OCI-LY7 (cell line): ENCODE data around the gene TLL2. TPM values are rescaled to one million over a fixed set of nuclear protein-coding genes. Genes with fewer than 3 reads are reported as not detected.

Experiments
- BruUV-seq: library from RNA; stranded (reverse); fragments of 400-500 nt; replicated peaks from 2 replicates; lab custom pipeline; 2021; lab: Mats Ljungman, UMichigan
- CTCF ChIA-PET: fragments of 300-600 bp; sonication (Branson Sonifier 250); formaldehyde crosslinking; loops from one replicate; lab custom pipeline; 2022; ENCODE audit warnings: antibody characterized with exemption; ENCODE audit not compliant: unreplicated experiment; lab: Charles Lee
- POLR2A ChIA-PET: fragments of 300-600 bp; sonication (Branson Sonifier 250); formaldehyde crosslinking; loops from one replicate; lab custom pipeline; 2022; ENCODE audit warnings: antibody characterized with exemption; lab: Charles Lee
- DNase-seq: peaks from one replicate; pipeline ENCODE4 v3.0.0-alpha.2; 2015; ENCODE audit warnings: low spot score
- H2AFZ ChIP-seq: fragments of 200-600 bp; sonication (generic), shearing (Covaris generic); 2 replicates; pipeline ENCODE4 v1.6.1; 2014; ENCODE audit warnings: mild to moderate bottlenecking, antibody characterized with exemption, low read length, moderate library complexity
- H3K27ac ChIP-seq: fragments of 200-600 bp; sonication (generic); 2 replicates; pipeline ENCODE4 v1.5.1; 2014; ENCODE audit warnings: mixed run types, low read depth, mild to moderate bottlenecking, moderate library complexity, low read length, inconsistent platforms; ENCODE audit not compliant: poor library complexity, severe bottlenecking
- H3K36me3 ChIP-seq: fragments of 200-600 bp; sonication (generic); 2 replicates; pipeline ENCODE4 v1.6.1; 2014; ENCODE audit warnings: mild to moderate bottlenecking, antibody characterized with exemption, low read length, moderate library complexity, mixed read lengths; ENCODE audit not compliant: insufficient read depth
- H3K4me1 ChIP-seq: fragments of 200-600 bp; sonication (generic); 2 replicates; pipeline ENCODE4 v1.5.1; 2014; ENCODE audit warnings: mild to moderate bottlenecking, low read length; ENCODE audit not compliant: insufficient read depth, poor library complexity, severe bottlenecking
- H3K4me2 ChIP-seq: fragments of 200-600 bp; sonication (generic); 2 replicates; pipeline ENCODE4 v1.6.1; 2014; ENCODE audit warnings: mild to moderate bottlenecking, low read length
- H3K4me3 ChIP-seq: fragments of 200-600 bp; sonication (generic); 2 replicates; pipeline ENCODE4 v1.5.1; 2014; ENCODE audit warnings: mild to moderate bottlenecking, low read depth, low read length; ENCODE audit not compliant: poor library complexity, severe bottlenecking
- H3K79me2 ChIP-seq: fragments of 200-600 bp; sonication (generic); 2 replicates; pipeline ENCODE4 v1.6.1; 2016; ENCODE audit warnings: low read depth, mild to moderate bottlenecking, low read length, moderate library complexity, mixed read lengths; ENCODE audit not compliant: insufficient read depth
- H3K9me2 ChIP-seq: fragments of 200-600 bp; sonication (generic); 2 replicates; pipeline ENCODE4 v1.6.1; 2016; ENCODE audit warnings: mild to moderate bottlenecking, low read length, mixed read lengths; ENCODE audit not compliant: insufficient read depth
- H3K9me3 ChIP-seq: fragments of 200-600 bp; sonication (generic); 2 replicates; pipeline ENCODE4 v1.6.1; 2014; ENCODE audit warnings: mild to moderate bottlenecking, mixed run types, low read length, mixed read lengths
- H4K20me1 ChIP-seq: fragments of 200-600 bp; sonication (generic); 2 replicates; pipeline ENCODE4 v1.6.1; 2014; ENCODE audit warnings: mild to moderate bottlenecking, antibody characterized with exemption, low read length, moderate library complexity, mixed read lengths; ENCODE audit not compliant: insufficient read depth
- CTCF ChIP-seq: fragments of 200-600 bp; sonication (generic); conservative IDR thresholded peaks from 2 replicates; pipeline ENCODE4 v1.5.1; 2014; ENCODE audit warnings: mild to moderate bottlenecking, antibody characterized with exemption, low read length, moderate library complexity, mixed read lengths
- EZH2phosphoT487 ChIP-seq: fragments of 200-600 bp; sonication (generic); IDR thresholded peaks from 2 replicates; pipeline ENCODE4 v1.6.1; 2018; ENCODE audit warnings: low read depth, borderline replicate concordance, mild to moderate bottlenecking, mixed run types, antibody characterized with exemption, low read length, moderate library complexity, mixed read lengths
- intact Hi-C: fragments of 100-400 bp; cut with micrococcal nuclease; formaldehyde crosslinking; loops from one replicate; pipeline ENCODE4 v1.10.0; 2022; ENCODE audit not compliant: unreplicated experiment
- total RNA-seq, 2 experiments: library from RNA; depleted of rRNA in 1 of 2; stranded (reverse); fragments of >200 nt in 1 of 2; shearing (Covaris generic) in 1 of 2; gene quantifications; 2 replicates each; pipeline ENCODE4 v1.2.3, GENCODE V29; 2014 to 2022

TLL2 gene
- total RNA-seq, 2 experiments from 2014 or later, result 0.97 to 1.1 TPM

- BruUV-seq, result no TSS peak
- POLR2A ChIA-PET, result interaction anchor here (0.6 kb wide), 1 partner anchor 324 kb away, joined by 4 read pairs; no protein-coding TSS in a partner anchor
- intact Hi-C loops, result no loop called here
- Histone ChIP-seq H3K4me1 (no peaks in the 10 kb centered on the region), H3K9me2 (no peaks in the 10 kb centered on the region), H3K9me3 (no peaks in the 10 kb centered on the region), H3K4me2 (no peak overlapping the region), H3K36me3 (no peaks in the 10 kb centered on the region), H3K4me3 (no peak overlapping the region), H2AFZ (no peak overlapping the region), H4K20me1 (no peaks in the 10 kb centered on the region), H3K79me2 (no peaks in the 10 kb centered on the region), H3K27ac (no peak overlapping the region)
- TF ChIP-seq CTCF (no peak), EZH2phosphoT487 (no peak)
- CTCF ChIA-PET, result no interaction called here
- DNase-seq, result no peak
These were observed 129.2 kb downstream of the TLL2 start for GRCh38 chr10:96384506-96384905.

- Histone ChIP-seq H3K36me3 (no peaks in the 10 kb centered on the region), H3K4me3 (no peak overlapping the region), H3K27ac (no peak overlapping the region), H4K20me1 (no peaks in the 10 kb centered on the region), H3K4me2 (no peak overlapping the region), H3K9me2 (no peaks in the 10 kb centered on the region), H3K9me3 (no peaks in the 10 kb centered on the region), H2AFZ (no peak overlapping the region), H3K4me1 (no peaks in the 10 kb centered on the region), H3K79me2 (no peaks in the 10 kb centered on the region)
- no peak for TF ChIP-seq CTCF
- TF ChIP-seq EZH2phosphoT487, result no peak
- no peak for DNase-seq
- ChIA-PET POLR2A (interaction anchor here (0.7 kb wide), 1 partner anchor 1865 kb away, joined by 3 read pairs; no protein-coding TSS in a partner anchor), CTCF (no interaction called here)
- intact Hi-C loops, result no loop called here
- no TSS peak for BruUV-seq
These were observed 132.9 kb downstream of the TLL2 start for GRCh38 chr10:96380821-96381220.

- Histone ChIP-seq H3K9me2 (no peaks in the 10 kb centered on the region), H3K27ac (no peak overlapping the region), H3K4me1 (peaks cover 5% of the 10 kb centered on the region), H3K79me2 (no peaks in the 10 kb centered on the region), H3K9me3 (no peaks in the 10 kb centered on the region), H2AFZ (no peak overlapping the region), H3K36me3 (no peaks in the 10 kb centered on the region), H4K20me1 (no peaks in the 10 kb centered on the region), H3K4me3 (no peak overlapping the region), H3K4me2 (no peak overlapping the region)
- BruUV-seq, result no TSS peak
- intact Hi-C loops, result no loop called here
- ChIA-PET CTCF (no interaction called here), POLR2A (no interaction called here)
- TF ChIP-seq EZH2phosphoT487 (no peak), CTCF (no peak)
- no peak for DNase-seq
These were observed 134.0 kb downstream of the TLL2 start for GRCh38 chr10:96379758-96380157.
